GM10248 (cell line): ENCODE data around the gene HOXD4.

Experiments
- CTCF ChIA-PET: fragments of 300-600 bp; sonication (Branson Sonifier 250); formaldehyde crosslinking; extraction: SDS; loops from one replicate; lab custom pipeline; 2021; ENCODE audit warnings: antibody characterized with exemption; lab: Yijun Ruan, JAX
- POLR2A ChIA-PET: fragments of 350-650 bp; sonication (Branson Sonifier 250); formaldehyde crosslinking; extraction: SDS; loops from one replicate; lab custom pipeline; 2020; ENCODE audit warnings: antibody characterized with exemption; lab: Yijun Ruan, JAX
- DNase-seq: peaks from one replicate; pipeline ENCODE4 v3.0.0; 2012; ENCODE audit errors: extremely low spot score
- CTCF ChIP-seq: IDR thresholded peaks from 2 replicates; pipeline ENCODE4 v1.5.1; 2012; ENCODE audit warnings: mild to moderate bottlenecking, low read depth; ENCODE audit errors: extremely low read depth, missing control alignments, control extremely low read depth

HOXD4 gene

GRCh38 chr2:176178038-176178756 lies 26.8 kb downstream of the HOXD4 start:
- no peak for DNase-seq
- POLR2A ChIA-PET, result no interaction called here
- CTCF ChIA-PET, result interaction anchor here (0.8 to 1.7 kb wide), 4 partner anchors 9 to 811 kb away, joined by 3 to 4 read pairs (median 3); no protein-coding TSS in a partner anchor
- no peak for TF ChIP-seq CTCF

- no peak for TF ChIP-seq CTCF
- DNase-seq, result no peak
- ChIA-PET CTCF (interaction anchor here (1.3 to 1.7 kb wide), 2 partner anchors 9 to 811 kb away, joined by 3 to 4 read pairs; no protein-coding TSS in a partner anchor), POLR2A (no interaction called here)
Measured at GRCh38 chr2:176178757-176179295, 27.5 kb downstream of the HOXD4 start.

- POLR2A ChIA-PET, result no interaction called here
- no peak for TF ChIP-seq CTCF
- CTCF ChIA-PET, result no interaction called here
- DNase-seq, result no peak
Measured at GRCh38 chr2:176181551-176181950, 30.2 kb downstream of the HOXD4 start.

GRCh38 chr2:176182671-176183070 lies 31.3 kb downstream of the HOXD4 start:
- DNase-seq, result no peak
- ChIA-PET POLR2A (no interaction called here), CTCF (interaction anchor here (1.0 kb wide), 1 partner anchor 239 kb away, joined by 3 read pairs; no protein-coding TSS in a partner anchor)
- no peak for TF ChIP-seq CTCF

- ChIA-PET POLR2A (no interaction called here), CTCF (interaction anchor here (0.7 to 1.4 kb wide), 2 partner anchors 15 to 270 kb away, joined by 3 read pairs; no protein-coding TSS in a partner anchor)
- no peak for TF ChIP-seq CTCF
- DNase-seq, result no peak
Measured at GRCh38 chr2:176184749-176185148, 33.4 kb downstream of the HOXD4 start.

GRCh38 chr2:176186024-176186423 lies 34.7 kb downstream of the HOXD4 start:
- POLR2A ChIA-PET, result no interaction called here
- CTCF ChIA-PET, result interaction anchor here (1.4 kb wide), 1 partner anchor 16 kb away, joined by 3 read pairs; no protein-coding TSS in a partner anchor
- no peak for DNase-seq
- TF ChIP-seq CTCF, result no peak
